ENCODE data around the gene PLCH2. TPM values are rescaled to one million over a fixed set of nuclear protein-coding genes. Genes with fewer than 3 reads are reported as not detected.

The PLCH2 gene
- total and polyA plus RNA-seq, 4 donors, result 0.33 to 1.3 (median 1.0) TPM; not detected in 1

DNA sequence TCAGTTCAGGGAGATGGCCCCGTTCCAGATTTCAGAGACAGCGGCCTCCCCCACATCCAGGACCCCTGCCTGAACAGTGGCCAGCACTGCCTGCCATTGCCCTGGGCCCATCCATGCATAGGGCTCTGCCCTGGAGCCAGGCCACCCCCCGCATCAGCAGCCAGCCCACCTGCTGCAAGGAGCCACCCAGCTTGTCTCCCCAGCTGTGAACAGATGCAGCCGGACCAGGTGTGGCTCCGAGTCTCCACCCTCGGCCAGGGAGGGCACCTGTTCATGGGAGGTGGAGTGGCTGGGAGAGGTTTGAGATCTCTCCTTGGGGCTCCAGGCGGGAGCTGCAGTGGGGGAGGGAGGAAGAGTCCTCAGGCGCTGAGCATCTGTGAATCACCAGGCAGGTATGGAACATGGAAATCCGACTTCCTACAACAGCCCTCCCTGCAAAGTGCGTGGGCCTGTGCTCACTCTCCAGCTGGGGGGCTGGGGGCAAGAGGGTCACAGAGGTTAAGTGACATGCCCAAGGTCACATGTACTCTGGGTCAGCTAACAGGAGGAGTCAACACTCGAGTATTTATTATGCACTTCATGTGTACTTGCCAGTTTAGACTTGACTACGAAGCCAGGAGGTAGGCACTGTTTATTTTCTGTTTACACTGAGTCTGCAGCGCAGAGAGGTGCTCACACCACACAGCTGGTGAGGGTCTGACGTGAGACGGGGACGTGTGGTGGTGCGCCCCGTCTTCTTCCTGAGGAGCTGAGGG lies 58.8 kb downstream of the PLCH2 start:
- Histone ChIP-seq H3K36me3 (ENCODE audit: control insufficient read depth in 4 of 4, insufficient read depth in 3 of 4, low read depth in 1 of 4, low read length in 3 of 4) (no peaks in the 10 kb centered on the region), H3K27ac (ENCODE audit: low read depth in 1 of 2, low read length in 2 of 2) (no peak overlapping the region), H3K4me3 (ENCODE audit: low read depth in 1 of 3, low read length in 3 of 3) (no peak overlapping the region), H3K4me1 (ENCODE audit: control insufficient read depth in 4 of 4, insufficient read depth in 4 of 4, low read length in 3 of 4) (peaks cover 5 to 26% (median 12%) of the 10 kb centered on the region in 4 donors), H3K9ac (ENCODE audit: low read depth in 1 of 2, low read length in 2 of 2) (no peak overlapping the region), H3K9me3 (ENCODE audit: control insufficient read depth in 4 of 4, low read length in 3 of 4) (no peaks in the 10 kb centered on the region), H3K27me3 (ENCODE audit: control insufficient read depth in 4 of 4, insufficient read depth in 4 of 4, low read length in 3 of 4) (no peaks in the 10 kb centered on the region)
- TF ChIP-seq JUND (IDR thresholded peaks at IDR 0.05), result no peak
- no peak for DNase-seq (ENCODE audit: low spot score)
- WGBS, result 45% methylated on average over 18 of the region's 18 CpGs

DNA sequence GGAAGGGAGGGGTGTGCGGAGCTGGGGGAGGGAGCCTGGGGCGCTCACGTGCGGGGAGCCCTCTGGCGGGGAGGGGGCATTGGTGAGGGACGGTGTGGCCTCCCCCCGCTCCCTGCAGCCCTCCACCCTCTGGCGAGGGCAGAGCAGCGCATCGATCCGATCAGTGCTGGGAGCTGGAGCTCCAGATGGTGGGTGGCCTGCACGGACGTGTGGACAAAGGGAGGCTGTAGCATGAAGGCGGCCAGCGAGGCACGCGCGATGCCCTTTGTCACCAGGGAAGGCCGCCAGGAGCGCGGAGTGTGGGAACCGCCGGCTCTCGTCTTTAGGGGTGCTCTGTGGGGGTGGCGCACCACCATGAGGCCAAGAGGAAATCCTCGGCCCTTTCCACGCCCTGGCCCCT lies 59.4 kb downstream of the PLCH2 start:
- H3K4me1 ChIP-seq (ENCODE audit: control insufficient read depth in 4 of 4, insufficient read depth in 4 of 4, low read length in 3 of 4), result peaks cover 4 to 21% (median 9%) of the 10 kb centered on the region in 4 donors
- H3K36me3 ChIP-seq (ENCODE audit: control insufficient read depth in 4 of 4, insufficient read depth in 3 of 4, low read depth in 1 of 4, low read length in 3 of 4), result no peaks in the 10 kb centered on the region
- no peak for TF ChIP-seq TAF1 (conservative IDR thresholded peaks at IDR 0.05)
- TF ChIP-seq, protein P1, sequence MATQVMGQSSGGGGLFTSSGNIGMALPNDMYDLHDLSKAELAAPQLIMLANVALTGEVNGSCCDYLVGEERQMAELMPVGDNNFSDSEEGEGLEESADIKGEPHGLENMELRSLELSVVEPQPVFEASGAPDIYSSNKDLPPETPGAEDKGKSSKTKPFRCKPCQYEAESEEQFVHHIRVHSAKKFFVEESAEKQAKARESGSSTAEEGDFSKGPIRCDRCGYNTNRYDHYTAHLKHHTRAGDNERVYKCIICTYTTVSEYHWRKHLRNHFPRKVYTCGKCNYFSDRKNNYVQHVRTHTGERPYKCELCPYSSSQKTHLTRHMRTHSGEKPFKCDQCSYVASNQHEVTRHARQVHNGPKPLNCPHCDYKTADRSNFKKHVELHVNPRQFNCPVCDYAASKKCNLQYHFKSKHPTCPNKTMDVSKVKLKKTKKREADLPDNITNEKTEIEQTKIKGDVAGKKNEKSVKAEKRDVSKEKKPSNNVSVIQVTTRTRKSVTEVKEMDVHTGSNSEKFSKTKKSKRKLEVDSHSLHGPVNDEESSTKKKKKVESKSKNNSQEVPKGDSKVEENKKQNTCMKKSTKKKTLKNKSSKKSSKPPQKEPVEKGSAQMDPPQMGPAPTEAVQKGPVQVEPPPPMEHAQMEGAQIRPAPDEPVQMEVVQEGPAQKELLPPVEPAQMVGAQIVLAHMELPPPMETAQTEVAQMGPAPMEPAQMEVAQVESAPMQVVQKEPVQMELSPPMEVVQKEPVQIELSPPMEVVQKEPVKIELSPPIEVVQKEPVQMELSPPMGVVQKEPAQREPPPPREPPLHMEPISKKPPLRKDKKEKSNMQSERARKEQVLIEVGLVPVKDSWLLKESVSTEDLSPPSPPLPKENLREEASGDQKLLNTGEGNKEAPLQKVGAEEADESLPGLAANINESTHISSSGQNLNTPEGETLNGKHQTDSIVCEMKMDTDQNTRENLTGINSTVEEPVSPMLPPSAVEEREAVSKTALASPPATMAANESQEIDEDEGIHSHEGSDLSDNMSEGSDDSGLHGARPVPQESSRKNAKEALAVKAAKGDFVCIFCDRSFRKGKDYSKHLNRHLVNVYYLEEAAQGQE (IDR thresholded peaks at IDR 0.05), result no peak
- TF ChIP-seq, protein P2, sequence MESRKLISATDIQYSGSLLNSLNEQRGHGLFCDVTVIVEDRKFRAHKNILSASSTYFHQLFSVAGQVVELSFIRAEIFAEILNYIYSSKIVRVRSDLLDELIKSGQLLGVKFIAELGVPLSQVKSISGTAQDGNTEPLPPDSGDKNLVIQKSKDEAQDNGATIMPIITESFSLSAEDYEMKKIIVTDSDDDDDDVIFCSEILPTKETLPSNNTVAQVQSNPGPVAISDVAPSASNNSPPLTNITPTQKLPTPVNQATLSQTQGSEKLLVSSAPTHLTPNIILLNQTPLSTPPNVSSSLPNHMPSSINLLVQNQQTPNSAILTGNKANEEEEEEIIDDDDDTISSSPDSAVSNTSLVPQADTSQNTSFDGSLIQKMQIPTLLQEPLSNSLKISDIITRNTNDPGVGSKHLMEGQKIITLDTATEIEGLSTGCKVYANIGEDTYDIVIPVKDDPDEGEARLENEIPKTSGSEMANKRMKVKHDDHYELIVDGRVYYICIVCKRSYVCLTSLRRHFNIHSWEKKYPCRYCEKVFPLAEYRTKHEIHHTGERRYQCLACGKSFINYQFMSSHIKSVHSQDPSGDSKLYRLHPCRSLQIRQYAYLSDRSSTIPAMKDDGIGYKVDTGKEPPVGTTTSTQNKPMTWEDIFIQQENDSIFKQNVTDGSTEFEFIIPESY (IDR thresholded peaks at IDR 0.05), result no peak
- no peak for TF ChIP-seq FOXA1 (IDR thresholded peaks at IDR 0.05)
- no peak for TF ChIP-seq YY1 (IDR thresholded peaks at IDR 0.05)
- no peak for TF ChIP-seq JUND (IDR thresholded peaks at IDR 0.05)
- TF ChIP-seq EGR1 (IDR thresholded peaks at IDR 0.05; ENCODE audit: low read depth in 2 of 2), result no peak
- TF ChIP-seq, protein P3, sequence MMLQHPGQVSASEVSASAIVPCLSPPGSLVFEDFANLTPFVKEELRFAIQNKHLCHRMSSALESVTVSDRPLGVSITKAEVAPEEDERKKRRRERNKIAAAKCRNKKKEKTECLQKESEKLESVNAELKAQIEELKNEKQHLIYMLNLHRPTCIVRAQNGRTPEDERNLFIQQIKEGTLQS (IDR thresholded peaks at IDR 0.05), result no peak
- TF ChIP-seq FOXA2 (IDR thresholded peaks at IDR 0.05), result no peak
- no peak for TF ChIP-seq RXRA (IDR thresholded peaks at IDR 0.05)
- TF ChIP-seq, protein P4, sequence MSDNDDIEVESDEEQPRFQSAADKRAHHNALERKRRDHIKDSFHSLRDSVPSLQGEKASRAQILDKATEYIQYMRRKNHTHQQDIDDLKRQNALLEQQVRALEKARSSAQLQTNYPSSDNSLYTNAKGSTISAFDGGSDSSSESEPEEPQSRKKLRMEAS (IDR thresholded peaks at IDR 0.05), result no peak
- no peak for TF ChIP-seq GABPA (IDR thresholded peaks at IDR 0.05 in 1 of 2, conservative IDR thresholded peaks at IDR 0.05 in 1 of 2)
- no peak for TF ChIP-seq HNF4A (conservative IDR thresholded peaks at IDR 0.05)
- TF ChIP-seq, protein P5, sequence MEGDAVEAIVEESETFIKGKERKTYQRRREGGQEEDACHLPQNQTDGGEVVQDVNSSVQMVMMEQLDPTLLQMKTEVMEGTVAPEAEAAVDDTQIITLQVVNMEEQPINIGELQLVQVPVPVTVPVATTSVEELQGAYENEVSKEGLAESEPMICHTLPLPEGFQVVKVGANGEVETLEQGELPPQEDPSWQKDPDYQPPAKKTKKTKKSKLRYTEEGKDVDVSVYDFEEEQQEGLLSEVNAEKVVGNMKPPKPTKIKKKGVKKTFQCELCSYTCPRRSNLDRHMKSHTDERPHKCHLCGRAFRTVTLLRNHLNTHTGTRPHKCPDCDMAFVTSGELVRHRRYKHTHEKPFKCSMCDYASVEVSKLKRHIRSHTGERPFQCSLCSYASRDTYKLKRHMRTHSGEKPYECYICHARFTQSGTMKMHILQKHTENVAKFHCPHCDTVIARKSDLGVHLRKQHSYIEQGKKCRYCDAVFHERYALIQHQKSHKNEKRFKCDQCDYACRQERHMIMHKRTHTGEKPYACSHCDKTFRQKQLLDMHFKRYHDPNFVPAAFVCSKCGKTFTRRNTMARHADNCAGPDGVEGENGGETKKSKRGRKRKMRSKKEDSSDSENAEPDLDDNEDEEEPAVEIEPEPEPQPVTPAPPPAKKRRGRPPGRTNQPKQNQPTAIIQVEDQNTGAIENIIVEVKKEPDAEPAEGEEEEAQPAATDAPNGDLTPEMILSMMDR (IDR thresholded peaks at IDR 0.05; ENCODE audit: low read depth, low read length, missing input control), result no peak
- TF ChIP-seq HNF4G (IDR thresholded peaks at IDR 0.05), result no peak
- no peak for TF ChIP-seq NR2F2 (IDR thresholded peaks at IDR 0.05)
- no peak for TF ChIP-seq RAD21 (IDR thresholded peaks at IDR 0.05)
- no peak for TF ChIP-seq SP1 (IDR thresholded peaks at IDR 0.05)
- no peak overlapping the region for H3K27ac ChIP-seq (ENCODE audit: low read depth in 1 of 2, low read length in 2 of 2)
- no peak overlapping the region for H3K4me3 ChIP-seq (ENCODE audit: low read depth in 1 of 3, low read length in 3 of 3)
- no peak for DNase-seq (ENCODE audit: low spot score)
- 33% methylated on average over 27 of the region's 27 CpGs for WGBS
- no peaks in the 10 kb centered on the region for H3K9me3 ChIP-seq (ENCODE audit: control insufficient read depth in 4 of 4, low read length in 3 of 4)
- H3K27me3 ChIP-seq (ENCODE audit: control insufficient read depth in 4 of 4, insufficient read depth in 4 of 4, low read length in 3 of 4), result no peaks in the 10 kb centered on the region
- H3K9ac ChIP-seq (ENCODE audit: low read depth in 1 of 2, low read length in 2 of 2), result no peak overlapping the region

Data from liver (tissue), 9 donors.